ENCODE measurements around the gene FMC1. TPM values are rescaled to one million over a fixed set of nuclear protein-coding genes. Genes with fewer than 3 reads are reported as not detected.

The FMC1 gene
- total RNA-seq, 1 donor from 2014 or later: 13.5 TPM

- no peak for TF ChIP-seq CTCF (IDR thresholded peaks at IDR 0.05)
- DNase-seq (ENCODE audit: extremely low spot score, unreplicated experiment): no peak
- Mint-ChIP-seq H3K27me3 (ENCODE audit: unreplicated experiment) (no peaks in the 10 kb centered on the region), H3K4me3 (ENCODE audit: unreplicated experiment) (no peak overlapping the region), H3K36me3 (ENCODE audit: unreplicated experiment) (peaks cover 42% of the 10 kb centered on the region), H3K4me1 (ENCODE audit: unreplicated experiment) (peaks cover 1% of the 10 kb centered on the region), H3K27ac (ENCODE audit: unreplicated experiment) (no peak overlapping the region), H3K9me3 (ENCODE audit: unreplicated experiment) (no peaks in the 10 kb centered on the region)
Observed at GRCh38 chr7:139389091-139389490, 48.0 kb downstream of the FMC1 start.

GRCh38 chr7:139389774-139390173 lies 48.6 kb downstream of the FMC1 start:
- H3K27ac Mint-ChIP-seq (ENCODE audit: unreplicated experiment): no peak overlapping the region
- DNase-seq (ENCODE audit: extremely low spot score, unreplicated experiment): no peak
- H3K4me1 Mint-ChIP-seq (ENCODE audit: unreplicated experiment): peaks cover 8% of the 10 kb centered on the region
- no peak for TF ChIP-seq CTCF (IDR thresholded peaks at IDR 0.05)
- H3K9me3 Mint-ChIP-seq (ENCODE audit: unreplicated experiment): no peaks in the 10 kb centered on the region
- no peak overlapping the region for H3K4me3 Mint-ChIP-seq (ENCODE audit: unreplicated experiment)
- no peaks in the 10 kb centered on the region for H3K27me3 Mint-ChIP-seq (ENCODE audit: unreplicated experiment)
- H3K36me3 Mint-ChIP-seq (ENCODE audit: unreplicated experiment): peaks cover 44% of the 10 kb centered on the region

GRCh38 chr7:139393621-139394211 lies 52.6 kb downstream of the FMC1 start:
- TF ChIP-seq CTCF (IDR thresholded peaks at IDR 0.05): no peak
- Mint-ChIP-seq H3K4me1 (ENCODE audit: unreplicated experiment) (peaks cover 33% of the 10 kb centered on the region), H3K27ac (ENCODE audit: unreplicated experiment) (peak overlapping the region; percentile 34), H3K36me3 (ENCODE audit: unreplicated experiment) (peaks cover 47% of the 10 kb centered on the region), H3K9me3 (ENCODE audit: unreplicated experiment) (no peaks in the 10 kb centered on the region), H3K27me3 (ENCODE audit: unreplicated experiment) (no peaks in the 10 kb centered on the region), H3K4me3 (ENCODE audit: unreplicated experiment) (no peak overlapping the region)
- DNase-seq (ENCODE audit: extremely low spot score, unreplicated experiment): no peak

GRCh38 chr7:139394540-139394939 lies 53.4 kb downstream of the FMC1 start:
- DNase-seq (ENCODE audit: extremely low spot score, unreplicated experiment): no peak
- Mint-ChIP-seq H3K4me1 (ENCODE audit: unreplicated experiment) (peaks cover 33% of the 10 kb centered on the region), H3K27me3 (ENCODE audit: unreplicated experiment) (no peaks in the 10 kb centered on the region), H3K36me3 (ENCODE audit: unreplicated experiment) (peaks cover 43% of the 10 kb centered on the region), H3K9me3 (ENCODE audit: unreplicated experiment) (no peaks in the 10 kb centered on the region), H3K27ac (ENCODE audit: unreplicated experiment) (peak overlapping the region; percentile 28), H3K4me3 (ENCODE audit: unreplicated experiment) (no peak overlapping the region)
- no peak for TF ChIP-seq CTCF (IDR thresholded peaks at IDR 0.05)

Other genes with a start within 250 kb of the FMC1 start
- gene ZC3HAV1, start 231.6 kb upstream of the FMC1 start, total RNA-seq: 42.7 and 43.0 TPM in 2 replicates
- gene UBN2, start 110.1 kb upstream of the FMC1 start, total RNA-seq: 21.0 and 21.9 TPM in 2 replicates
- gene LUC7L2, start 18.6 kb downstream of the FMC1 start, total RNA-seq: 112 and 116 TPM in 2 replicates
- gene KLRG2, start 142.3 kb downstream of the FMC1 start, total RNA-seq: not detected in 2 replicates
- not detected in 2 replicates for gene CLEC2L, start 182.3 kb downstream of the FMC1 start, total RNA-seq